Prostate gland (tissue), 2 donors: ENCODE measurements around the gene DHX16.

Experiments used
- CTCF ChIP-seq, 4 experiments: fragments of 200-600 bp in 2 of 4; fragments of 450-650 bp in 2 of 4; sonication (generic) in 2 of 4; IDR thresholded peaks; 1 replicate in 3 of 4; 2 replicates in 1 of 4; pipeline ENCODE4 v1.5.1; 2016 to 2019; ENCODE audit warnings: antibody characterized with exemption in 4 of 4, mild to moderate bottlenecking in 2 of 4, moderate library complexity in 2 of 4
- POLR2A ChIP-seq: fragments of 450-650 bp; IDR thresholded peaks from one replicate; pipeline ENCODE4 v1.6.1; 2016; ENCODE audit warnings: antibody characterized with exemption, mild to moderate bottlenecking
- POLR2AphosphoS5 ChIP-seq: sonication (generic); formaldehyde crosslinking; IDR thresholded peaks from one replicate; pipeline ENCODE4 v1.6.1; 2017; ENCODE audit warnings: antibody characterized with exemption

DNA sequence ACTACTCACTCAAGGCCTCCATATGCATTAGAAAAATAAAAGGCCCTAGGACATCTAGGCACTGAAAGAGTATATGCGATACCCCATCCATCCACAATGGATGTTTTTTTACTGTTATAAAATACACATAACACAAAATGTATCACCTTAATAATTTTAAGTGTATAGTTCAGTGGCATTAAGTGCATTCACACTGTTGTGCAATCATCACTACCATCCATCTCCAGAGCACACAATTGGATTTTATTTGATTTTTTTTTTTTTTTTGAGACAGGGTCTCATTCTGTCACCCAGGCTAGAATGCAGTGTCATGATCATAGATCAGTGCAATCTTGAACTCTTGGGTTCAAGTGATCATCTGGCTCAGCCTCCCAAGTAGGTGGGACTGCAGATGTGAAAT is 41.5 kb upstream of the DHX16 start:
- no peak for TF ChIP-seq CTCF (IDR thresholded peaks at IDR 0.05)
- TF ChIP-seq POLR2A = no peak
- TF ChIP-seq POLR2AphosphoS5 = no peak
